Effector memory CD8-positive, alpha-beta T cell (primary cell): ENCODE data around the gene DOCK3.
"Not testable (repeated sequence)": the region's sequence is repeated elsewhere in the genome, so short reads cannot be mapped to it uniquely, and the experiment has no call there.

Experiments
- ATAC-seq: fragments of 150-1000 bp; cut with Tn5 transposase; replicated peaks from 2 replicates; pipeline ENCODE4 v1.10.0; 2021; ENCODE audit warnings: mild to moderate bottlenecking, moderate library complexity
- DNase-seq, 3 experiments: peaks; one replicate each; pipeline ENCODE4 v3.0.0; 2021
- H3K27ac Mint-ChIP-seq, 2 donors: one replicate each; pipeline ENCODE4 v1.8.0; 2022; ENCODE audit warnings: mild to moderate bottlenecking in 2 of 2, mixed read lengths in 2 of 2, moderate library complexity in 2 of 2
- H3K27me3 Mint-ChIP-seq, 2 donors: one replicate each; pipeline ENCODE4 v1.8.0; 2022; ENCODE audit warnings: mixed read lengths in 2 of 2
- H3K36me3 Mint-ChIP-seq: one replicate; pipeline ENCODE4 v1.8.0; 2022; ENCODE audit warnings: mild to moderate bottlenecking, moderate library complexity, mixed read lengths; ENCODE audit not compliant: insufficient read depth
- H3K4me1 Mint-ChIP-seq, 2 donors: one replicate each; pipeline ENCODE4 v1.8.0; 2022; ENCODE audit warnings: low read depth in 2 of 2, mixed read lengths in 2 of 2
- H3K4me3 Mint-ChIP-seq, 2 donors: one replicate each; pipeline ENCODE4 v1.8.0; 2022; ENCODE audit warnings: mild to moderate bottlenecking in 2 of 2, mixed read lengths in 2 of 2, moderate library complexity in 2 of 2
- H3K9me3 Mint-ChIP-seq, 2 donors: one replicate each; pipeline ENCODE4 v1.8.0; 2022; ENCODE audit warnings: mixed read lengths in 2 of 2

The DOCK3 gene

DNA sequence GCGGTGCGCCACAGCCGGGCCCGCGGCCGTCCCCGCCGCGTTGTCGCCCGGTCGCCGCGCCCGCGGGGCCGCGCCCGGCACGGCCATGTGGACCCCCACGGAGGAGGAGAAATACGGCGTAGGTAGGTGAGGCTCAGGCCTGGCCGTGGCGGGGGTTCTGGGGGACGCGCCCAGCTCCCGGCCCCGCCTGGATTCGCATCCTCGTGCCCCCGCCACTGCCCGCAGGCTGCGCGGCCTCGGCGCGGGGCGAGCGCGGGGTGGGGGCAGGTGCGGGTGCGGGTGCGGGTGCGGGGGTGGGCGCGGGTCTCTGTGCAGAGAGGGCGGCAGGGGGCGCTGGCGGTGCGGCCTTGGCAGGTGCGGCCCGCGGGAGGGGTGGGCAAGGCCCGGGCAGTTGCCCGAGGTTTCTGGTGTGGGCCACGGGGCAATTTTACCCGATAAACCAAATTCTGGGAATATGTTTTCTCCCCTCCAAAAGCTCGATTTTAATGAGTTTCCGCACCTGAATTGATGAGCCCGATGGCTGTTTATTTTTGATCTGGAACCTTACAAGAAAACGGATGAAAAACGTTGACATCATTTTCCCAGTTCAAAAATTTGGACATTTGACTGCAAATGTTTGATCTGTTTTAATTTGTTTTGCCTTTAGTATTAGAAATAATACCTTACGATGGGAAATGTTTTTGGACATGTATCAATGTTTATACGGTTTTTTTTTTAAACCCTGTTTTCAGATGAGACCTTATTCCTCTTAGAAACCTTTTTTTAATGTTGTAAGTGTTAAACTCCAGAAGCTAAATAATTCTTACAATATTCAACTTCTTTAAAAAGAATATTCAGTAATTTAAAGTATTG, 678 bp downstream of the DOCK3 start:
- Mint-ChIP-seq H3K4me1 (peaks cover 0 to 4% of the 10 kb centered on the region in 2 donors), H3K9me3 (no peaks in the 10 kb centered on the region), H3K27me3 (peaks cover 24 to 34% of the 10 kb centered on the region in 2 donors), H3K4me3 (peak overlapping the region; percentile 62 to 78), H3K36me3 (peaks cover 4% of the 10 kb centered on the region), H3K27ac (no peak overlapping the region)
- peak; percentile 28 to 33 (median 32) for DNase-seq
- ATAC-seq = peak; percentile 47

DNA sequence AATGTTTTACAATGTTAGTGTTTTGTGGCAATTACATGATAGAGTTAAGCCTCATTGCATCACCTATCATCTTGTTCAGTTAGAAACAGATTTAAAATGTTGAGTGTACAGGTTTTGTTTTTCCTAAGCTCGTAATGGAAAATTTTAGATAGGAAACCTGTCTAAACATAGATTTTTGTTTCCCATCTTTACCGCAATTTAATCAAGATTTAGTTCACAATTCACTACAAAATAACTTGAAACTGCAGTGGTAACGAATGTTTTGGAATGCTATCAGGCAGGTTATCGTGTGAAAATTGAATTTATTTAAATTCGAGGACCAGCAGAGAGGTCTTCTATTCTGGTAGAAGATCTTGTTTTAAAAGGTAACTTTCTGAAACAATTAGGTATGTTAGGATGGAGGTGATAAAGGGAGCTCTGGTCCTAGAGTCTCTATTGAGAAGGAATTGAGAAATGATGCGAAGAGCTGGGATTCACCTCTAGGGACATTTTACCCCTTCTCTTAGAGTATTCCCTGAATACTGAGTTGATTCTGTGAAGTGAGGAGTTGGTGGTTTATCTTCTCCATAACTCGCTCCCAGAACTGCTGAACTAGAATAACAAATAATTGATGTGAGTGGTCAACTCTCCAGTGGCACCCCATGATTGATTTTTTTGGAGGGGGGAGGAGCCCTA, 1.4 kb downstream of the DOCK3 start:
- DNase-seq (no peak), ATAC-seq (no peak)
- Mint-ChIP-seq H3K36me3 (peaks cover 4% of the 10 kb centered on the region), H3K4me3 (peak overlapping the region; percentile 62 to 78), H3K27me3 (peaks cover 29 to 34% of the 10 kb centered on the region in 2 donors), H3K27ac (no peak overlapping the region), H3K4me1 (peaks cover 0 to 4% of the 10 kb centered on the region in 2 donors), H3K9me3 (no peaks in the 10 kb centered on the region)

GRCh38 chr3:50687127-50687751, 12.5 kb downstream of the DOCK3 start:
- Mint-ChIP-seq H3K9me3 (no peaks in the 10 kb centered on the region), H3K36me3 (no peaks in the 10 kb centered on the region), H3K4me1 (peaks cover 0 to 8% of the 10 kb centered on the region in 2 donors), H3K4me3 (no peak overlapping the region), H3K27me3 (peaks cover 12 to 25% of the 10 kb centered on the region in 2 donors), H3K27ac (no peak overlapping the region)
- DNase-seq (no peak), ATAC-seq (peak; percentile 39)

GRCh38 chr3:50687916-50688315, 13.2 kb downstream of the DOCK3 start:
- Mint-ChIP-seq H3K4me1 (peaks cover 0 to 8% of the 10 kb centered on the region in 2 donors), H3K36me3 (no peaks in the 10 kb centered on the region), H3K4me3 (no peak overlapping the region), H3K9me3 (no peaks in the 10 kb centered on the region), H3K27ac (peak overlapping the region in 1 of 2 donors; percentile 72), H3K27me3 (peaks cover 12 to 21% of the 10 kb centered on the region in 2 donors)
- ATAC-seq = no peak
- no peak for DNase-seq

DNA sequence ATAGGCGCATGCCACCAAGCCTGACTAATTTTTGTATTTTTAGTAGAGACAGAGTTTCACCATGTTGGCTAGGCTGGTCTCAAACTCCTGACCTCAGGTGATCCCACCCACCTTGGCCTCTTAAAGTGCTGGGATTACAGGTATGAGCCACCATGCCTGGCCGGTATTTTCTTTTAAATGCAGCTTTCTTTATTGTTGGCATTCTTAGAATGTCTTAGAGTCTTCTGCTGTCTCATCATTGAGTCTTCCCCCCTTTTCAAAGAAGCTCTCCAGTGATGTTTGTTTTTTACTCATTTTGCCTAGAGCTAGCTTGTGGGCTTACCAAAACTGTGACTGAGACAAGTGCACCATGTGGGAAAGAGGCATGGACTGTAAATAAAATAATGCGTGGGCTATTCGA, 13.9 kb downstream of the DOCK3 start:
- peaks cover 12 to 19% of the 10 kb centered on the region in 2 donors for H3K27me3 Mint-ChIP-seq
- H3K4me3 Mint-ChIP-seq, ATAC-seq, H3K27ac Mint-ChIP-seq, DNase-seq, H3K9me3 Mint-ChIP-seq, H3K4me1 Mint-ChIP-seq, H3K36me3 Mint-ChIP-seq: not testable (repeated sequence)

DNA sequence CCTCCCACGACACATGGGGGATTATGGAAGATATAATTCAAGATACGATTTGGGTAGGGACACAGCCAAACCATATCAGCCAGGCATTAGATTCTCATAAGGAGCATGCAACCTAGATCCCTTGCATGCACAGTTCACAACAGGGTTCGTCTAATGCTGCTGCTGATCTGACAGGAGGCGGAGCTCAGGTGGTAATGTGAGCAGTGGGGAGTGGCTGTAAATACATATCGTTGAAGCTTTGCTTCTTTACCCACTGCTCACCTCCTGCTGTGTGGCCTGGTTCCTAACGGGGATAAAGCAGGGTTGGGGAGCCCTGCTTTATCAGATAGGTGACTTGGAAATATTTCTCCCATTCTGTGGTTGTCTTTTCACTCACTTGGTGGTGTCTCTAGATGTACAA, 14.8 kb downstream of the DOCK3 start:
- peaks cover 0 to 8% of the 10 kb centered on the region in 2 donors for H3K4me1 Mint-ChIP-seq
- peaks cover 6 to 11% of the 10 kb centered on the region in 2 donors for H3K27me3 Mint-ChIP-seq
- H3K27ac Mint-ChIP-seq = no peak overlapping the region
- ATAC-seq (no peak), DNase-seq (no peak)
- H3K36me3 Mint-ChIP-seq = no peaks in the 10 kb centered on the region
- H3K4me3 Mint-ChIP-seq = no peak overlapping the region
- no peaks in the 10 kb centered on the region for H3K9me3 Mint-ChIP-seq

DNA sequence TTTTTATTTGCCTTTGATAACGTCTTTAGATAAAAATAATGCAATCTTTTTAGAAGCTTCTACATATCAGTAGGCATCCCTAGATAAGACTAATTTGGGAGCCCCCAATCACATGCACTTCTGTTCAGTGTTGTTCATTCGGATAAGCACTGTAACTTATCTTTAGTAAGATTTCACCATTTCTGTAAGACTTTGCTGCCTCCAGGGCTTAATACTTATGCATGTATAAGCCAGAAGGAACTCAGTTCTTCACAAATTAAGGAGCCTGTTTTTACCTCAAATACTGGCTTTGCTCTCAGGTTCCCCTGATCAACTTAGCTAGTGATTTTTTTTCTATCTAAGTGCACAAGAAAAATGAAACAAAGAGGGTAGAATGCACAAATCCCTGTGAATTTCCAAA, 20.3 kb downstream of the DOCK3 start:
- H3K9me3 Mint-ChIP-seq = no peaks in the 10 kb centered on the region

DNA sequence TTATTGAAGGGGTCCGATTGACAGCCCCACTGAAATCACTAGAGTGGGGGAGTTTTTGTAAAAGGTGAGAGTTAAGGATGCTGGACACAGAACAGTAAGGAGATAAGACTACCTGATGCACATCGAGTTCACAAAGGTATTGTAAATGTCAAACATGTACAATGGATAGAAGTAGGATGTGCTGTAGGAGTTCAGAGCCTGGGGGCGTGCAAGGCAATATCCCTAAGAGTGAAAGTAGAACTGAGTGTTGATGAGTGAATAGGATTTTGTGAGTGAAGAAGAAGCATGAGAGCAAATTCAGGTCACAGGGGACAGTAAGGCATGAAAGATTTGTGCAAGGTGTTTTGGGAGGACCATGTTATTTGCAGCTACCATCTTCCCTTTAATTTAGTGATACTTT, 21.5 kb downstream of the DOCK3 start:
- Mint-ChIP-seq H3K4me3 (no peak overlapping the region), H3K27me3 (peaks cover under 1 to 3% of the 10 kb centered on the region in 2 donors), H3K9me3 (no peaks in the 10 kb centered on the region), H3K4me1 (no peaks in the 10 kb centered on the region), H3K36me3 (no peaks in the 10 kb centered on the region), H3K27ac (no peak overlapping the region)
- ATAC-seq = no peak
- DNase-seq = no peak

More for the DNA sequence above, 20.3 kb downstream of the DOCK3 start:
- H3K27me3 Mint-ChIP-seq = no peaks in the 10 kb centered on the region
- no peak overlapping the region for H3K4me3 Mint-ChIP-seq
- no peaks in the 10 kb centered on the region for H3K4me1 Mint-ChIP-seq
- no peak overlapping the region for H3K27ac Mint-ChIP-seq
- H3K36me3 Mint-ChIP-seq = no peaks in the 10 kb centered on the region
- no peak for ATAC-seq
- no peak for DNase-seq

DNA sequence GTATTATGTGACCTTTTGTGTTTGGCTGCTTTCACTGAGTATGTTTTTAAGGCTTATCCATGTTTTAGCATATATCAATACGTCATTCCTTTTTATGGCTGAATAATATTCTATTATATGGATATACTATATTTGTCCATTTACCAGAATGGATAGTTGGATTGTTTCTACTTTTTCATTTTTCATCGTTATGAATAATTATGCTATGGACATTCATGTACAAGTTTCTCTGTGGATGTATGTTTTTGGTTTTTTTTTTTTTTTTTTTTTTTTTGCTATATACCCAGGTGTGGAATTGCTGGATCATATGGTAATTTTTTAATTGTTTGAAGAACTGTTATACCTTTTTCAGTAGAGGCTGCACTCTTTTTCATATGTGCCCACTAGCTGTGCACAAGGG, 23.5 kb downstream of the DOCK3 start:
- Mint-ChIP-seq H3K4me1 (peaks cover 0 to 6% of the 10 kb centered on the region in 2 donors), H3K27me3 (peaks cover 19 to 23% of the 10 kb centered on the region in 2 donors), H3K9me3 (no peaks in the 10 kb centered on the region), H3K27ac (no peak overlapping the region), H3K36me3 (no peaks in the 10 kb centered on the region), H3K4me3 (no peak overlapping the region)
- no peak for DNase-seq
- ATAC-seq = no peak

- no peak overlapping the region for H3K27ac Mint-ChIP-seq
- no peak overlapping the region for H3K4me3 Mint-ChIP-seq
- H3K36me3 Mint-ChIP-seq = no peaks in the 10 kb centered on the region
- H3K9me3 Mint-ChIP-seq = peaks cover 0 to 2% of the 10 kb centered on the region in 2 donors
- no peak for ATAC-seq
- H3K27me3 Mint-ChIP-seq = peaks cover 27 to 34% of the 10 kb centered on the region in 2 donors
- peaks cover 0 to 2% of the 10 kb centered on the region in 2 donors for H3K4me1 Mint-ChIP-seq
- no peak for DNase-seq
Observed at GRCh38 chr3:50708620-50709019, 33.9 kb downstream of the DOCK3 start.

DNA sequence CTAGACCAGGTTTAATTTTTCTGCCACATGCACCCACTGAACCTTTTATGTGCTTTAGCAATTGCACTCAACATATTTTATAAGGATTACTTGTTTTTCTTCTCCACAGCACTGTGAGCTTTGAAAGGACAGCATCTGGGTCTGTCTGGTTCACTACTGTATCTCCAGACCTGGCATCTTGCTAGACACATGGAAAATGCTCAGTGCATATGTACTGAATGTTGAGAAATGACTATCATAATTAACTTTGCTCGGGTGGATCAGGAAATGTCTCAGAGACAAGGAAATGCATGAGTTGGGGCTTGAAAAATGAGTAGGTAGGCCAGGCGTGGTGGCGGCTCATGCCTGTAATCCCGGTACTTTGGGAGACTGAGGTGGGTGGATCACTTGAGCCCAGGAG, 40.2 kb downstream of the DOCK3 start:
- Mint-ChIP-seq H3K4me1 (no peaks in the 10 kb centered on the region), H3K27ac (no peak overlapping the region), H3K4me3 (no peak overlapping the region), H3K36me3 (no peaks in the 10 kb centered on the region), H3K9me3 (no peaks in the 10 kb centered on the region), H3K27me3 (no peaks in the 10 kb centered on the region)
- DNase-seq (no peak), ATAC-seq (no peak)

GRCh38 chr3:50724831-50725230, 50.1 kb downstream of the DOCK3 start:
- peaks cover 21 to 23% of the 10 kb centered on the region in 2 donors for H3K27me3 Mint-ChIP-seq
- no peak overlapping the region for H3K4me3 Mint-ChIP-seq
- H3K36me3 Mint-ChIP-seq = no peaks in the 10 kb centered on the region
- ATAC-seq = no peak
- no peak for DNase-seq
- H3K27ac Mint-ChIP-seq = no peak overlapping the region
- peaks cover 4% of the 10 kb centered on the region in 2 donors for H3K4me1 Mint-ChIP-seq
- no peaks in the 10 kb centered on the region for H3K9me3 Mint-ChIP-seq

DNA sequence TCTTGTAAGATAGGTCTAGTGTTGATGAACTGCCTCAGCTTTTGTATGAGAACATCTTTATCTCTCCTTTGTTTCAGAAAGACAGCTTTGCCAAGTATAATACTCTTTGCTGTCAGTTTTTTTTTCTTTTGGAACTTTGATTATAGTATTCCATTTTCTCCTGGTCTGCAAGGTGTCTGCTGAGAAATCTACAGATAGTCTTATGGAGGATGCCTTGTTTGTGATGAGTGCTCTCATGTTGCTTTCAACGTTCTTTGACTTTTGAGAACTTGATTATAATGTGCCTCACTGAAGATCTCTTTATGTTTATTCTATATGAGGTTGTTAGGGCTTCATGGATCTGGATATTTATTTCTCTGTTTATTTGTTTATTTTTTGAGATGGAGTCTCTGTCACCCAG, 60.3 kb downstream of the DOCK3 start:
- no peaks in the 10 kb centered on the region for H3K4me1 Mint-ChIP-seq
- DNase-seq = no peak
- no peak overlapping the region for H3K27ac Mint-ChIP-seq
- peaks cover 0 to 8% of the 10 kb centered on the region in 2 donors for H3K27me3 Mint-ChIP-seq
- H3K4me3 Mint-ChIP-seq = no peak overlapping the region
- H3K9me3 Mint-ChIP-seq = no peaks in the 10 kb centered on the region
- ATAC-seq = no peak
- no peaks in the 10 kb centered on the region for H3K36me3 Mint-ChIP-seq
